ENCODE data around the gene RDX.

RDX gene

GRCh38 chr11:110331626-110332025 is 35.2 kb upstream of the RDX start:
- no peak overlapping the region for H4K91ac ChIP-seq (ENCODE audit: low read length)
- DNase-seq, result no peak

DNA sequence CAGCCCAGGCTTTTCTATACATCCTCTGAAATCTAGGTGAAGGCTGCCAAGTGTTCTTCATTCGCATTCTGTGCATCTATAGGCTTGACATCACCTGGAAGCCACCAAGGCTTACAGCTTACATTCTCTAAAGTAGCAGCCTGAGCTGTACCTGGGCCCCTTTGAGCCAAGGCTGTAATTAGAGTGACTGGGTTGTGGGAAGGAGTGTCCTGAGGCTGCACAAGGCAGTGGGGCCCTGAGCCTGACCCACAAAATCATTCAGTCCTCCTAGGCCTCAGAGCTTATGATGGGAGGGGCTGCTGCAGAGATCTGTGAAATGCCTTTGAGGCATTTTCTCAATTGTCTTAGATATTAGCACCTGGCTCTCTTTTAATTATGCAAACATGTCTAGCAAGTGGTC is 33.0 kb upstream of the RDX start:
- H3K4ac ChIP-seq (ENCODE audit: low read depth in 1 of 2, low read length in 2 of 2), result no peak overlapping the region
- H3K27ac ChIP-seq (ENCODE audit: low read length, poor library complexity, severe bottlenecking), result no peak overlapping the region
- no peaks in the 10 kb centered on the region for H3K79me1 ChIP-seq (replicated peaks; ENCODE audit: low read length, poor library complexity, severe bottlenecking)
- no peak overlapping the region for H3K23ac ChIP-seq (ENCODE audit: low read length in 2 of 2)
- no peak overlapping the region for H2BK15ac ChIP-seq (ENCODE audit: low read depth, poor library complexity, severe bottlenecking)
- H2BK120ac ChIP-seq (ENCODE audit: low read depth, low read length), result no peak overlapping the region
- DNase-seq, result no peak
- H3K9me3 ChIP-seq (ENCODE audit: control insufficient read depth, low read length), result peaks cover 14% of the 10 kb centered on the region
- no peak overlapping the region for H2AK5ac ChIP-seq (ENCODE audit: low read length, severe bottlenecking)
- H3K14ac ChIP-seq (ENCODE audit: low read length in 2 of 2), result no peak overlapping the region
- H3K4me3 ChIP-seq (ENCODE audit: insufficient read depth in 1 of 2, low read depth in 1 of 2, low read length in 2 of 2), result no peak overlapping the region
- no peak overlapping the region for H2BK5ac ChIP-seq (ENCODE audit: low read depth, low read length, poor library complexity, severe bottlenecking)
- H4K91ac ChIP-seq (ENCODE audit: low read length), result no peak overlapping the region
- H3K36me3 ChIP-seq (ENCODE audit: control insufficient read depth in 1 of 2, insufficient read depth in 2 of 2, low read depth in 1 of 2, low read length in 2 of 2), result no peaks in the 10 kb centered on the region
- H3K27me3 ChIP-seq (ENCODE audit: control insufficient read depth in 1 of 2, insufficient read depth in 1 of 2, low read length in 2 of 2), result peaks cover 0 to 3% of the 10 kb centered on the region in 2 experiments
- H3K9ac ChIP-seq (ENCODE audit: low read length), result no peak overlapping the region
- peaks cover 3% of the 10 kb centered on the region for H3K4me1 ChIP-seq (ENCODE audit: control insufficient read depth, insufficient read depth, low read depth, low read length)
- H2BK12ac ChIP-seq (ENCODE audit: low read length in 2 of 2), result no peak overlapping the region
- WGBS, result 89% methylated on average over 1 of the region's 1 CpG
- H2AFZ ChIP-seq (ENCODE audit: low read depth, low read length), result no peak overlapping the region
- no peak overlapping the region for H4K8ac ChIP-seq (ENCODE audit: low read length)
- no peak overlapping the region for H3K4me2 ChIP-seq (ENCODE audit: low read length, poor library complexity, severe bottlenecking)
- H3K18ac ChIP-seq (ENCODE audit: low read depth in 1 of 2, low read length in 2 of 2), result no peak overlapping the region

More at GRCh38 chr11:110331626-110332025, 35.2 kb upstream of the RDX start:
- H3K23ac ChIP-seq (ENCODE audit: low read length in 2 of 2), result no peak overlapping the region
- H4K8ac ChIP-seq (ENCODE audit: low read length), result no peak overlapping the region
- H3K9ac ChIP-seq (ENCODE audit: low read length), result no peak overlapping the region
- no peak overlapping the region for H2BK5ac ChIP-seq (ENCODE audit: low read depth, low read length, poor library complexity, severe bottlenecking)
- H3K27ac ChIP-seq (ENCODE audit: low read length, poor library complexity, severe bottlenecking), result no peak overlapping the region
- H3K9me3 ChIP-seq (ENCODE audit: control insufficient read depth, low read length), result peaks cover 14% of the 10 kb centered on the region
- H3K4me3 ChIP-seq (ENCODE audit: insufficient read depth in 1 of 2, low read depth in 1 of 2, low read length in 2 of 2), result no peak overlapping the region
- H3K4ac ChIP-seq (ENCODE audit: low read depth in 1 of 2, low read length in 2 of 2), result no peak overlapping the region
- H3K14ac ChIP-seq (ENCODE audit: low read length in 2 of 2), result no peak overlapping the region
- no peak overlapping the region for H2BK12ac ChIP-seq (ENCODE audit: low read length in 2 of 2)
- peaks cover 6% of the 10 kb centered on the region for H3K4me1 ChIP-seq (ENCODE audit: control insufficient read depth, insufficient read depth, low read depth, low read length)
- H2BK15ac ChIP-seq (ENCODE audit: low read depth, poor library complexity, severe bottlenecking), result no peak overlapping the region
- peaks cover 0 to 3% of the 10 kb centered on the region in 2 experiments for H3K27me3 ChIP-seq (ENCODE audit: control insufficient read depth in 1 of 2, insufficient read depth in 1 of 2, low read length in 2 of 2)
- no CpG with 5 or more reads among the region's 1 CpG for WGBS
- H3K36me3 ChIP-seq (ENCODE audit: control insufficient read depth in 1 of 2, insufficient read depth in 2 of 2, low read depth in 1 of 2, low read length in 2 of 2), result no peaks in the 10 kb centered on the region
- H3K18ac ChIP-seq (ENCODE audit: low read depth in 1 of 2, low read length in 2 of 2), result no peak overlapping the region
- H2AK5ac ChIP-seq (ENCODE audit: low read length, severe bottlenecking), result no peak overlapping the region
- no peak overlapping the region for H2AFZ ChIP-seq (ENCODE audit: low read depth, low read length)
- no peaks in the 10 kb centered on the region for H3K79me1 ChIP-seq (replicated peaks; ENCODE audit: low read length, poor library complexity, severe bottlenecking)
- no peak overlapping the region for H3K4me2 ChIP-seq (ENCODE audit: low read length, poor library complexity, severe bottlenecking)
- no peak overlapping the region for H2BK120ac ChIP-seq (ENCODE audit: low read depth, low read length)

GRCh38 chr11:110327508-110327907 is 31.1 kb upstream of the RDX start:
- peaks cover 0 to 3% of the 10 kb centered on the region in 2 experiments for H3K27me3 ChIP-seq (ENCODE audit: control insufficient read depth in 1 of 2, insufficient read depth in 1 of 2, low read length in 2 of 2)
- no peak overlapping the region for H3K14ac ChIP-seq (ENCODE audit: low read length in 2 of 2)
- H3K9ac ChIP-seq (ENCODE audit: low read length), result no peak overlapping the region
- no peak overlapping the region for H2BK15ac ChIP-seq (ENCODE audit: low read depth, poor library complexity, severe bottlenecking)
- H4K91ac ChIP-seq (ENCODE audit: low read length), result no peak overlapping the region
- H2AK5ac ChIP-seq (ENCODE audit: low read length, severe bottlenecking), result no peak overlapping the region
- no peak overlapping the region for H3K4me2 ChIP-seq (ENCODE audit: low read length, poor library complexity, severe bottlenecking)
- peaks cover 3% of the 10 kb centered on the region for H3K4me1 ChIP-seq (ENCODE audit: control insufficient read depth, insufficient read depth, low read depth, low read length)
- no peak overlapping the region for H3K18ac ChIP-seq (ENCODE audit: low read depth in 1 of 2, low read length in 2 of 2)
- no peaks in the 10 kb centered on the region for H3K79me1 ChIP-seq (replicated peaks; ENCODE audit: low read length, poor library complexity, severe bottlenecking)
- H3K36me3 ChIP-seq (ENCODE audit: control insufficient read depth in 1 of 2, insufficient read depth in 2 of 2, low read depth in 1 of 2, low read length in 2 of 2), result no peaks in the 10 kb centered on the region
- 100% methylated on average over 1 of the region's 3 CpGs for WGBS
- DNase-seq, result no peak
- H3K4ac ChIP-seq (ENCODE audit: low read depth in 1 of 2, low read length in 2 of 2), result no peak overlapping the region
- no peak overlapping the region for H3K4me3 ChIP-seq (ENCODE audit: insufficient read depth in 1 of 2, low read depth in 1 of 2, low read length in 2 of 2)
- no peak overlapping the region for H3K27ac ChIP-seq (ENCODE audit: low read length, poor library complexity, severe bottlenecking)
- H2AFZ ChIP-seq (ENCODE audit: low read depth, low read length), result no peak overlapping the region
- no peak overlapping the region for H4K8ac ChIP-seq (ENCODE audit: low read length)
- H2BK5ac ChIP-seq (ENCODE audit: low read depth, low read length, poor library complexity, severe bottlenecking), result no peak overlapping the region
- no peak overlapping the region for H3K23ac ChIP-seq (ENCODE audit: low read length in 2 of 2)
- H2BK120ac ChIP-seq (ENCODE audit: low read depth, low read length), result no peak overlapping the region
- peaks cover 14% of the 10 kb centered on the region for H3K9me3 ChIP-seq (ENCODE audit: control insufficient read depth, low read length)
- H2BK12ac ChIP-seq (ENCODE audit: low read length in 2 of 2), result no peak overlapping the region

GRCh38 chr11:110323786-110324185 is 27.4 kb upstream of the RDX start:
- H4K8ac ChIP-seq (ENCODE audit: low read length), result no peak overlapping the region
- H2BK15ac ChIP-seq (ENCODE audit: low read depth, poor library complexity, severe bottlenecking), result no peak overlapping the region
- H3K14ac ChIP-seq (ENCODE audit: low read length in 2 of 2), result no peak overlapping the region
- no peak overlapping the region for H2BK120ac ChIP-seq (ENCODE audit: low read depth, low read length)
- H3K4ac ChIP-seq (ENCODE audit: low read depth in 1 of 2, low read length in 2 of 2), result no peak overlapping the region
- H2AFZ ChIP-seq (ENCODE audit: low read depth, low read length), result no peak overlapping the region
- no peaks in the 10 kb centered on the region for H3K79me1 ChIP-seq (replicated peaks; ENCODE audit: low read length, poor library complexity, severe bottlenecking)
- no peak overlapping the region for H3K9ac ChIP-seq (ENCODE audit: low read length)
- no peaks in the 10 kb centered on the region for H3K36me3 ChIP-seq (ENCODE audit: control insufficient read depth in 1 of 2, insufficient read depth in 2 of 2, low read depth in 1 of 2, low read length in 2 of 2)
- H3K4me3 ChIP-seq (ENCODE audit: insufficient read depth in 1 of 2, low read depth in 1 of 2, low read length in 2 of 2), result no peak overlapping the region
- DNase-seq, result no peak
- peaks cover 3% of the 10 kb centered on the region for H3K4me1 ChIP-seq (ENCODE audit: control insufficient read depth, insufficient read depth, low read depth, low read length)
- no peak overlapping the region for H3K27ac ChIP-seq (ENCODE audit: low read length, poor library complexity, severe bottlenecking)
- H3K18ac ChIP-seq (ENCODE audit: low read depth in 1 of 2, low read length in 2 of 2), result no peak overlapping the region
- WGBS, result 92% methylated on average over 3 of the region's 4 CpGs
- H3K23ac ChIP-seq (ENCODE audit: low read length in 2 of 2), result no peak overlapping the region
- no peak overlapping the region for H3K4me2 ChIP-seq (ENCODE audit: low read length, poor library complexity, severe bottlenecking)
- H4K91ac ChIP-seq (ENCODE audit: low read length), result no peak overlapping the region
- peaks cover 0 to 3% of the 10 kb centered on the region in 2 experiments for H3K27me3 ChIP-seq (ENCODE audit: control insufficient read depth in 1 of 2, insufficient read depth in 1 of 2, low read length in 2 of 2)
- H2BK12ac ChIP-seq (ENCODE audit: low read length in 2 of 2), result no peak overlapping the region
- no peaks in the 10 kb centered on the region for H3K9me3 ChIP-seq (ENCODE audit: control insufficient read depth, low read length)
- H2BK5ac ChIP-seq (ENCODE audit: low read depth, low read length, poor library complexity, severe bottlenecking), result no peak overlapping the region
- H2AK5ac ChIP-seq (ENCODE audit: low read length, severe bottlenecking), result no peak overlapping the region
